Activated naive CD4-positive, alpha-beta T cell (primary cell): ENCODE results near the gene DYRK1B.
"Not testable (repeated sequence)": the region's sequence is repeated elsewhere in the genome, so short reads cannot be mapped to it uniquely, and the experiment has no call there.

Source experiments
- DNase-seq, 4 experiments: peaks; one replicate each; lab custom pipeline; 2025; lab: John Stamatoyannopoulos, UW

Gene DYRK1B

GRCh38 chr19:39833464-39834286 is at the start of gene DYRK1B:
TSS of gene DYRK1B (minus strand) at chr19:39834162. CDS start at chr19:39831867, 2,295 bp downstream.
- peak; percentile 83 to 96 (median 92) for DNase-seq

GRCh38 chr19:39882645-39883044 is 48.7 kb upstream of the DYRK1B start:
- DNase-seq = not testable (repeated sequence)

GRCh38 chr19:39881495-39882110 is 47.6 kb upstream of the DYRK1B start:
- peak in 1 of 4 experiments; percentile 11 for DNase-seq

- DNase-seq = not testable (repeated sequence)
Observed at GRCh38 chr19:39880241-39880640, 46.3 kb upstream of the DYRK1B start.

GRCh38 chr19:39879796-39880195 is 45.8 kb upstream of the DYRK1B start:
- DNase-seq = not testable (repeated sequence)

- DNase-seq = not testable (repeated sequence)
Observed at GRCh38 chr19:39878866-39879265, 44.9 kb upstream of the DYRK1B start.

- no peak for DNase-seq
Observed at GRCh38 chr19:39878398-39878797, 44.4 kb upstream of the DYRK1B start.

GRCh38 chr19:39877982-39878381 is 44.0 kb upstream of the DYRK1B start:
- not testable (repeated sequence) for DNase-seq

GRCh38 chr19:39877488-39877887 is 43.5 kb upstream of the DYRK1B start:
- peak in 1 of 4 experiments; percentile 12 for DNase-seq

- DNase-seq = not testable (repeated sequence)
Observed at GRCh38 chr19:39876486-39876885, 42.5 kb upstream of the DYRK1B start.

- not testable (repeated sequence) for DNase-seq
Observed at GRCh38 chr19:39875401-39875864, 41.5 kb upstream of the DYRK1B start.

GRCh38 chr19:39874404-39874803 is 40.4 kb upstream of the DYRK1B start:
- no peak for DNase-seq

GRCh38 chr19:39873385-39873784 is 39.4 kb upstream of the DYRK1B start:
- no peak for DNase-seq

- DNase-seq = no peak
Observed at GRCh38 chr19:39871886-39872866, 38.2 kb upstream of the DYRK1B start.

- DNase-seq = no peak
Observed at GRCh38 chr19:39871362-39871761, 37.4 kb upstream of the DYRK1B start.

GRCh38 chr19:39870171-39870971 is 36.4 kb upstream of the DYRK1B start:
- no peak for DNase-seq

GRCh38 chr19:39867952-39868351 is 34.0 kb upstream of the DYRK1B start:
- no peak for DNase-seq

GRCh38 chr19:39867133-39867532 is 33.2 kb upstream of the DYRK1B start:
- no peak for DNase-seq

GRCh38 chr19:39865953-39866352 is 32.0 kb upstream of the DYRK1B start:
- no peak for DNase-seq

- DNase-seq = no peak
Observed at GRCh38 chr19:39865186-39865585, 31.2 kb upstream of the DYRK1B start.

- no peak for DNase-seq
Observed at GRCh38 chr19:39864118-39864517, 30.2 kb upstream of the DYRK1B start.
